ENCODE data around the gene CD1C. TPM values are rescaled to one million over a fixed set of nuclear protein-coding genes. Genes with fewer than 3 reads are reported as not detected.

CD1C gene
- total and polyA plus RNA-seq, 4 donors, result 0.24 to 0.89 (median 0.29) TPM

GRCh38 chr1:158323866-158324265, 34.1 kb downstream of the CD1C start:
- no peak overlapping the region for H3K9ac ChIP-seq (ENCODE audit: low read depth in 1 of 2, low read length in 2 of 2)
- 65% methylated on average over 1 of the region's 1 CpG for WGBS

GRCh38 chr1:158324395-158324794, 34.7 kb downstream of the CD1C start:
- Histone ChIP-seq H3K4me1 (ENCODE audit: control insufficient read depth in 4 of 4, insufficient read depth in 4 of 4, low read length in 3 of 4) (no peaks in the 10 kb centered on the region), H3K9me3 (ENCODE audit: control insufficient read depth in 4 of 4, low read length in 3 of 4) (no peaks in the 10 kb centered on the region), H3K9ac (ENCODE audit: low read depth in 1 of 2, low read length in 2 of 2) (no peak overlapping the region), H3K27me3 (ENCODE audit: control insufficient read depth in 4 of 4, insufficient read depth in 4 of 4, low read length in 3 of 4) (peaks cover 0 to 7% (median 0%) of the 10 kb centered on the region in 4 donors), H3K36me3 (ENCODE audit: control insufficient read depth in 4 of 4, insufficient read depth in 3 of 4, low read depth in 1 of 4, low read length in 3 of 4) (no peaks in the 10 kb centered on the region), H3K27ac (ENCODE audit: low read depth in 1 of 2, low read length in 2 of 2) (no peak overlapping the region), H3K4me3 (ENCODE audit: low read depth in 1 of 3, low read length in 3 of 3) (no peak overlapping the region)
- WGBS, result 77% methylated on average over 4 of the region's 4 CpGs
- no peak for DNase-seq (ENCODE audit: low spot score)
- TF ChIP-seq FOXA1 (IDR thresholded peaks at IDR 0.05) (no peak), HNF4A (conservative IDR thresholded peaks at IDR 0.05) (no peak), GABPA (IDR thresholded peaks at IDR 0.05 in 1 of 2, conservative IDR thresholded peaks at IDR 0.05 in 1 of 2) (no peak), MAX (IDR thresholded peaks at IDR 0.05) (no peak), ZBTB33 (IDR thresholded peaks at IDR 0.05) (no peak), JUND (IDR thresholded peaks at IDR 0.05) (no peak), REST (IDR thresholded peaks at IDR 0.05) (no peak)

More at GRCh38 chr1:158323866-158324265, 34.1 kb downstream of the CD1C start:
- Histone ChIP-seq H3K4me3 (ENCODE audit: low read depth in 1 of 3, low read length in 3 of 3) (no peak overlapping the region), H3K27ac (ENCODE audit: low read depth in 1 of 2, low read length in 2 of 2) (no peak overlapping the region), H3K4me1 (ENCODE audit: control insufficient read depth in 4 of 4, insufficient read depth in 4 of 4, low read length in 3 of 4) (no peaks in the 10 kb centered on the region), H3K9me3 (ENCODE audit: control insufficient read depth in 4 of 4, low read length in 3 of 4) (no peaks in the 10 kb centered on the region), H3K27me3 (ENCODE audit: control insufficient read depth in 4 of 4, insufficient read depth in 4 of 4, low read length in 3 of 4) (peaks cover 0 to 7% (median 0%) of the 10 kb centered on the region in 4 donors), H3K36me3 (ENCODE audit: control insufficient read depth in 4 of 4, insufficient read depth in 3 of 4, low read depth in 1 of 4, low read length in 3 of 4) (no peaks in the 10 kb centered on the region)
- DNase-seq (ENCODE audit: low spot score), result no peak
- TF ChIP-seq TAF1 (conservative IDR thresholded peaks at IDR 0.05) (no peak), REST (IDR thresholded peaks at IDR 0.05) (no peak), HNF4A (conservative IDR thresholded peaks at IDR 0.05) (no peak), RAD21 (IDR thresholded peaks at IDR 0.05) (no peak), GABPA (IDR thresholded peaks at IDR 0.05 in 1 of 2, conservative IDR thresholded peaks at IDR 0.05 in 1 of 2) (no peak), ATF3 (IDR thresholded peaks at IDR 0.05) (no peak), HNF4G (IDR thresholded peaks at IDR 0.05) (no peak), RXRA (IDR thresholded peaks at IDR 0.05) (no peak), CTCF (IDR thresholded peaks at IDR 0.05; ENCODE audit: low read depth, low read length, missing input control) (no peak)

Measured in liver (tissue), 9 donors.